Mammary epithelial cell (primary cell): ENCODE results near the gene HOXA7.

ENCODE experiments used
- EZH2 ChIP-seq: IDR thresholded peaks from 2 replicates; pipeline ENCODE4 v1.6.1; 2012; ENCODE audit warnings: low read length, inconsistent platforms, borderline replicate concordance
- TF ChIP-seq, protein P1 (sequence below), 2 donors: IDR thresholded peaks in 1 of 2; conservative IDR thresholded peaks in 1 of 2; 2 replicates each; pipeline ENCODE4 v1.5.1; 2011 to 2012; ENCODE audit warnings: inconsistent platforms in 2 of 2, low read length in 2 of 2, mild to moderate bottlenecking in 2 of 2, control low read depth in 1 of 2, low read depth in 1 of 2; ENCODE audit not compliant: insufficient read depth in 1 of 2; ENCODE audit errors: extremely low read depth in 1 of 2

DNA sequence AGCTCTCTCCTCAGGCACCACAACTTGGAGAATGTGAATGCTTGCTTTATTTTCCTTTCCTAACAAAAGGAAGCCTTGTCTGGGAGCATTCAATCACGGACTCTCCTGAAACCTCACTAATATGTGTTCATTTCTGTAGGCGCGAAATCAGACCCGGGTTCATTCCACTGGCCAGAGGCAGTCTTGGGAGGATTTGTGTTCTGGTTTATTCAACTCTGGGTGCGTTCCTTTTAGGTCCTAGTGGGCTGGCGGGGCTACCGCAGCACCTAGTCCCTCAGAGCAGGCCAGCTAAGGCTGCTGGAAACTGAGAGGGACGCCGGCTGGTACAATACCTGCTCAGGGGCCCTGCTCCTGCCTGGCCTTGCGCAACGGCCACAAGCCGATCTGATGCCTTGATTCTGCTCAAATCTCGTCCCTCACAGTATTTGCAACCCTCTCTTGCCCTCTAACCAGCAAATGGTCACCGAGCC, 33.4 kb downstream of the HOXA7 start:
- no peak for TF ChIP-seq EZH2
- TF ChIP-seq, protein P1, sequence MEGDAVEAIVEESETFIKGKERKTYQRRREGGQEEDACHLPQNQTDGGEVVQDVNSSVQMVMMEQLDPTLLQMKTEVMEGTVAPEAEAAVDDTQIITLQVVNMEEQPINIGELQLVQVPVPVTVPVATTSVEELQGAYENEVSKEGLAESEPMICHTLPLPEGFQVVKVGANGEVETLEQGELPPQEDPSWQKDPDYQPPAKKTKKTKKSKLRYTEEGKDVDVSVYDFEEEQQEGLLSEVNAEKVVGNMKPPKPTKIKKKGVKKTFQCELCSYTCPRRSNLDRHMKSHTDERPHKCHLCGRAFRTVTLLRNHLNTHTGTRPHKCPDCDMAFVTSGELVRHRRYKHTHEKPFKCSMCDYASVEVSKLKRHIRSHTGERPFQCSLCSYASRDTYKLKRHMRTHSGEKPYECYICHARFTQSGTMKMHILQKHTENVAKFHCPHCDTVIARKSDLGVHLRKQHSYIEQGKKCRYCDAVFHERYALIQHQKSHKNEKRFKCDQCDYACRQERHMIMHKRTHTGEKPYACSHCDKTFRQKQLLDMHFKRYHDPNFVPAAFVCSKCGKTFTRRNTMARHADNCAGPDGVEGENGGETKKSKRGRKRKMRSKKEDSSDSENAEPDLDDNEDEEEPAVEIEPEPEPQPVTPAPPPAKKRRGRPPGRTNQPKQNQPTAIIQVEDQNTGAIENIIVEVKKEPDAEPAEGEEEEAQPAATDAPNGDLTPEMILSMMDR (conservative IDR thresholded peaks at IDR 0.05 in 1 of 2, IDR thresholded peaks at IDR 0.05 in 1 of 2; ENCODE audit: extremely low read depth in 1 of 2, insufficient read depth in 1 of 2, low read depth in 1 of 2, low read length in 2 of 2): no peak
